Measurements from ENCODE around the gene FAM241B.

DNA sequence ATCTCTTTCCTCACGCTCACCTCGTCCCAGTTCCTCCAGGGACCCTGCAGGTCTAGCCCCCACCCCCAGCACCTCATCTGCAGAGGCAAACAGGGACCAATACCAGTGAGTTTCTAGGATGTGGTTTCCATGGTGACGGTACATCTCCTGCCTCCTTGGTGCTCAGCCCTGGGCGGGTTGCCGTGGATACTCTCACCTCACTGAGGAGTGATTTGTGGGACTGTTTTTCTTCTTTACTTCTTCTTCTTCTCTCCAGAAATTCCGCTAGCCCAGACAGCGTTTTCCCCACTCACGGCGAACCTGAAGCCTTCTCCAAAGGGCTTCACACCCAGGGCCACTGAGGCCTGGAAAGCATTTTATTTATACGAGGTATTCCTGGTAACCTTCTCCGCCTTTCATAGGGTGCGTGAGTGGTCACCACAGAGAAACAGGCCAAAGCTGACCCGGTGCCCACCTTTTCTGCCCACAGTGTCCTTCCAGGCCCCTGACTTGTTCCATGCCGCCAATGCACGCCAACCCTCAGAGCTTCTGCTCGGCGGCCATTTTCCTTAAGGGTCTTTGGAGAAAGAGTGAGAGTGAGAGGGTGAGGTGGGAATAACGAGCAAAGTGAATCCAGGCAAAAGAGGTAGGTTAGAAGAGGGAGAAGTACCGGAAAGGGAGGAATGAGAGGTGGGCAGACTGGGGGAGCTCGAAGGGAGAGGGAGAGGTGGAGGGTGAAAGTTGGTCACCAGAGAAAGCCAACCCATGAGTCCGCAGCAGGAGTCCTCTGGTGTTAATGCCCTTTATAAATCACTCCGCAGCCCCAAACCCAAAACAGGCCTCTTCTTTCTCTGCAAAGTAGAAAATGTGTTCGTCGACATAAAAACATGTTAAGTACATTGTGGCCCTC lies 15.5 kb downstream of the FAM241B start:
- TF ChIP-seq, protein P1, sequence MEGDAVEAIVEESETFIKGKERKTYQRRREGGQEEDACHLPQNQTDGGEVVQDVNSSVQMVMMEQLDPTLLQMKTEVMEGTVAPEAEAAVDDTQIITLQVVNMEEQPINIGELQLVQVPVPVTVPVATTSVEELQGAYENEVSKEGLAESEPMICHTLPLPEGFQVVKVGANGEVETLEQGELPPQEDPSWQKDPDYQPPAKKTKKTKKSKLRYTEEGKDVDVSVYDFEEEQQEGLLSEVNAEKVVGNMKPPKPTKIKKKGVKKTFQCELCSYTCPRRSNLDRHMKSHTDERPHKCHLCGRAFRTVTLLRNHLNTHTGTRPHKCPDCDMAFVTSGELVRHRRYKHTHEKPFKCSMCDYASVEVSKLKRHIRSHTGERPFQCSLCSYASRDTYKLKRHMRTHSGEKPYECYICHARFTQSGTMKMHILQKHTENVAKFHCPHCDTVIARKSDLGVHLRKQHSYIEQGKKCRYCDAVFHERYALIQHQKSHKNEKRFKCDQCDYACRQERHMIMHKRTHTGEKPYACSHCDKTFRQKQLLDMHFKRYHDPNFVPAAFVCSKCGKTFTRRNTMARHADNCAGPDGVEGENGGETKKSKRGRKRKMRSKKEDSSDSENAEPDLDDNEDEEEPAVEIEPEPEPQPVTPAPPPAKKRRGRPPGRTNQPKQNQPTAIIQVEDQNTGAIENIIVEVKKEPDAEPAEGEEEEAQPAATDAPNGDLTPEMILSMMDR (IDR thresholded peaks at IDR 0.05), result no peak
- no peak for TF ChIP-seq POLR2A (IDR thresholded peaks at IDR 0.05)

Measured in body of pancreas (tissue), 4 donors.